HUDEP-2 (cell line): ENCODE data around the gene APOB.
A peak's percentile ranks its signal among the peaks of the same experiment; 100 is the strongest.

Experiments
- DNase-seq, 76 experiments: peaks; one replicate each; lab custom pipeline; 2025; ENCODE audit not compliant: unreplicated experiment in 76 of 76; lab: John Stamatoyannopoulos, UW

APOB gene

GRCh38 chr2:21047141-21048009, 3.5 kb upstream of the APOB start:
- no peak for DNase-seq

DNA sequence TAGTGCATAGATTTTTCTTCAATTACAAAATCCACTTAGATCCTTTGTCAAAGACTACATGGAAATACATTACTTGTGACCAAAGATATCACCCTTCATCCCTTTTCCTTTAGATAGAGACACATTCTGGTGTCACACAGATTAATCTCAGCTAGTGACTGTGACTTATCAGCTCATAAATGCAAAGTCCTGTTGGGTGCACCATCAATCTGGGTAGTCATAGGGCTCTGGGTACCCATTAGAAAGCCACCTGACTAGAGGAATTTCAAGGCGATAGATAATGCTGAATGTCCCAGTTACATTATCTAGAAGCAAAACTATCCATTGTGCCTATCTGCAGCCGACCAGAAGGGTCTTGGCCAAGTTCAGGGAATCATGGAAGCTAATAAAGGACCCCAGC, 2.6 kb upstream of the APOB start:
- no peak for DNase-seq

DNA sequence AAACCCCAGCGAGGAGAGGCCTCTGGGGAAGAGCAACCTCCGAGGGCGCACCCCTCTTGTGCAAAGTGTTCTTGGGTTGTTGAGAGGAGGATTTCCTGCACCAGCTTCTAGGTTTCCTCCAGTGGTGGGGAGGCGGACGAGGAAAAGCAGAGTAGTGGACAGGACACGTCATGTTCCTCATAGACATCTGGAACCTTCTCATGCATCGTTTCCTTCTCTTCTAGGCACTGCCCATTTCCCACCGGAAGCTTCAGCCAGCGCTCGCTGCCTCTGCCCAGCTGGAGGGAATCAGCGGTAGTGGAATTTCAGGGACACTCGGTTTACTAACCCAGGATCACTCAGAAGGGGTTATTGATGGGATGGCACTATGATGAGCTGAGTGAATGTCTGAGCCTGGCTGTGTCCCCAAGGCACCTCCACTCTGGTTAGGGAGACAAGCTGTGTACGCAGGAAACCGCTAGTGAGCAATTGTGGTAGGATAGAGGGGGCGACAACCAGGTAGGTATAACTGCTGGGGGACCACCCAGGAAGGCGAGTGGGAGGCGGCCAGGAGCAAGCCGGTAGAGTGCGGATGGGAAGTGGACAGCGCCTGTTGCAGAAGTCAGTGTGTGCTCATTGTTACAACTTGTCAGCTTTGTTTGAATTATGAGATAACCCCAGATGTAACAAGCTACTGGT, 960 bp upstream of the APOB start:
- DNase-seq = no peak

- DNase-seq = peak in 32 of 76 experiments; percentile 1 to 43 (median 12)
Observed at GRCh38 chr2:21042958-21043743, 722 bp downstream of the APOB start.

GRCh38 chr2:21042708-21042957, 1.2 kb downstream of the APOB start:
- no peak for DNase-seq

GRCh38 chr2:21041943-21042707, 1.7 kb downstream of the APOB start:
- no peak for DNase-seq

DNA sequence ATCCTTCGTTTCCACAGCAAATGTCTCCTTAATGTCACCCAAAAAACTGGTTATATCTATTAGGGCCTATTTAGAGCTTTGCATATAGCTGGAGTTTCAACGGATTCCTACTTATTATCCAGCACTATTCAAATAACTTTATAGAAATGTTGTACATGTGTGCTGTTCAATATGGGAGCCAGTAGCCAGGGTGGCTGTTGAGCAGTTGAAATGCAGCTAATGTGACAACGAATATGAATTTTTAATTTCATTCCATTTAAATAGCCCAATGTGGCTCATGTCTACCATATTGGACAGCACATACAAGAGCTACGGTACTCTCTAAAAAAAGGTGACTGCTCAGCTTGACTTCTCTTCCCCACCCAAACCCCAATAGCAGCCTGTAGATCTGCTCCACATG, 2.4 kb downstream of the APOB start:
- DNase-seq = no peak

- DNase-seq = no peak
Observed at GRCh38 chr2:21040468-21041377, 3.1 kb downstream of the APOB start.

DNA sequence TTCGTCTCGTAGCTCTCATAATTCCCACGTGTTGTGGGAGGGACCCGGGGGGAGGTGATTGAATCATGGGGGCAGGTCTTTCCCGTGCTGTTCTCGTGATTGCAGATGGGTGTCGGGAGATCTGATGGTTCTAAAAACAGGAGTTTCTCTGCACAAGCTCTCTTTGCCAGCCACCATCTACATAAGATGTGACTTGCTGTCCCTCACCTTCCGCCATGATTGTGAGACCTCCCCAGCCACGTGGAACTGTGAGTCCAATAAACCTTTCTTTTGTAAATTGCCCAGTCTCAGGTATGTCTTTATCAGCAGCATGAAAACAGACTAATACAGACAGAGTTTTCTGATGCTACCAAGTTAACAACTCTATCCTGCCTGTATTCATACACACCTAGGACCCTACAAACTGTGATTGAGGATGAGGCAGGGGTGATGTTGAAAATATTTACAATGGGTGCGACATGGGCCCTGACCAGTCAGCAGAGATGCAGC, 3.9 kb downstream of the APOB start:
- no peak for DNase-seq

GRCh38 chr2:21039080-21039556, 4.8 kb downstream of the APOB start:
- no peak for DNase-seq

DNA sequence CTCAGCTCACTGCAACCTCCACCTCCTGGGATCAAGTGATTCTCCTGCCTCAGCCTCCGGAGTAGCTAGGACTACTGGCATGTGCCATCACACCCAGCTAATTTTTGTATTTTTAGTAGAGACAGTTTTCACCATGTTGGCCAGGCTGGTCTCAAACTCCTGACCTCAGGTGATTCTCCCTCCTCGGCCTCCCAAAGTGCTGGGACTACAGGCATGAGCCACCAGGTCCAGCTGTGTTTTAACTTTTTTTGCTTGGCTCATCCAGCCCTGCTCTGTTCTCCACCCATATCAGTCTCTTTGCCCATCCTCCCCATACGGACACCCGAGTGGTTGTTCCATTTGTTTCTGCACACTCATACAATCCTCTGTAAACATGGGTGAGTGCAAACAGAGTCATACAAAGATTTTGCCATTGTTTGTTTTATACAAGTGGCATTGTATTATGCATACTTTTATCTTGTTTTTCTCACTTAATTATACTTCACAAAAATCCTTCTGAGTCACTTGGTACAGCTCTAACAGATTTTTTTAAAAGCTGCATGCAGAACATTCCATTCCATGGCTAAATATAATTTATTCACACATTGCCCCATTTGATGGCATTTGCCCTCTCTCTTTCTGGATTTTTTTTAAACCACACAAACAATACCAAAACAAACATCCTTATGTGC, 5.3 kb downstream of the APOB start:
- DNase-seq = no peak

- no peak for DNase-seq
Observed at GRCh38 chr2:21037671-21038108, 6.2 kb downstream of the APOB start.

DNA sequence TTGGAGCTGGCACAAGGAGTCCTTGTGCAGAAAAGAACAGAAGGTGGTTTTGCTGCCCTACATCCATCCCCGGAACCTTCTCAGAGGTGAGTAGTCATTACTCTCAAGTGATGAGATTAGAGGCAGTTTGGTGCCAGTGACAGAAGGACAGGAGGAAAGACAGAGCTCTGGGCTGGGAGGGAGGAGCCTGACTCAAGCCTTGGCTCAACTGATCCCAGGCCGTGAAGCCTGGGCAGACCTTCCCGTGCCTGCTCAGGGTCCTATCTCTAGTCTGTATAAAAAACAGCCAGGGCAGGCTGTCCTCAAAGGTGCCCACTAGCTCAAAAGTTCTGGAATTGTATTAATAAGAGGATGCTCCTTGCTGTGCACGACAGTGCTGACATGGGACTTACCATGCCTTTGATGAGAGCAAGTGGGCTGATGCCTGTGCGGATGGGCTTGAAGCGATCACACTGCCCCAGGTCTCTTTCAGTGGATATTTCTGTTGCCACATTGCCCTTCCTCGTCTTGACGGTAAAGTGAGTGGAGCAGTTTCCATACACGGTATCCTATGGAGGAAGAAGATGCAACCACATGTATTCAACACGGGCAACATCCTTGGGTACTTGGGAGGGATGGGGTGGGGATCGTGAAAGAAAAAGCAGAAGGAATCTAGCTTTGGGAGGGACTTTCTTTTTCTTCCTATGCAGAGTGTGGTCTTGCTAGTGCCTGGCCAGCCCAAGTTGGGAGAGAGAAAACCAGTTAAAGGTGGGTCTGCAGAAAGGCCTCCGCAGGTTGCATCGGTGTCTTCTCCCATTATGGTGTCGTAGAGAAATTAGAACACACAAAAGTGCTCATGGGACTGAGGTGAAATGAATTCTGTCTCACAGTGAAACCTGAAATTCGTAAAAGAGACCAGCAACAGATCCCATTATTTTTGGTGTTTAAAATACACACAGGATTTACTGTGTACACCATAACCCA, 6.9 kb downstream of the APOB start:
- no peak for DNase-seq

GRCh38 chr2:21035974-21036707, 7.7 kb downstream of the APOB start:
- DNase-seq = no peak

GRCh38 chr2:21035282-21035973, 8.4 kb downstream of the APOB start:
- no peak for DNase-seq

- DNase-seq = no peak
Observed at GRCh38 chr2:21034972-21035279, 8.9 kb downstream of the APOB start.
